H9 (cell line): ENCODE results near the gene INPP5A. TPM values are rescaled to one million over a fixed set of nuclear protein-coding genes. Genes with fewer than 3 reads are reported as not detected.

Source experiments
- DNase-seq: peaks from one replicate; pipeline ENCODE4 v3.0.0-alpha.2; 2017
- H2AFZ ChIP-seq: one replicate; pipeline ENCODE4 v1.6.1; 2013; ENCODE audit warnings: mild to moderate bottlenecking, low read length, control low read depth, moderate library complexity
- H2AK5ac ChIP-seq: 2 replicates; pipeline ENCODE4 v1.6.1; 2013; ENCODE audit warnings: low read length, control low read depth, mixed read lengths; ENCODE audit not compliant: insufficient read length
- H2BK120ac ChIP-seq: one replicate; pipeline ENCODE4 v1.6.1; 2013; ENCODE audit warnings: low read depth, mild to moderate bottlenecking, low read length, control low read depth, inconsistent platforms; ENCODE audit not compliant: poor library complexity, severe bottlenecking
- H2BK12ac ChIP-seq: 2 replicates; pipeline ENCODE4 v1.6.1; 2013; ENCODE audit warnings: low read length, control low read depth, mixed read lengths, low read depth; ENCODE audit not compliant: insufficient read length
- H2BK15ac ChIP-seq: 2 replicates; pipeline ENCODE4 v1.6.1; 2013; ENCODE audit warnings: low read depth, low read length, control low read depth
- H2BK20ac ChIP-seq: one replicate; pipeline ENCODE4 v1.6.1; 2013; ENCODE audit warnings: low read depth, mild to moderate bottlenecking, low read length, control low read depth, inconsistent platforms; ENCODE audit not compliant: poor library complexity, severe bottlenecking
- H2BK5ac ChIP-seq: 2 replicates; pipeline ENCODE4 v1.6.1; 2013; ENCODE audit warnings: low read length, control low read depth, mixed read lengths; ENCODE audit not compliant: insufficient read length
- H3K14ac ChIP-seq: 2 replicates; pipeline ENCODE4 v1.6.1; 2013; ENCODE audit warnings: low read length, control low read depth; ENCODE audit not compliant: insufficient read depth
- H3K18ac ChIP-seq: 2 replicates; pipeline ENCODE4 v1.6.1; 2013; ENCODE audit warnings: low read depth, mild to moderate bottlenecking, mixed read lengths, low read length, control low read depth; ENCODE audit not compliant: insufficient read length
- H3K23ac ChIP-seq: 2 replicates; pipeline ENCODE4 v1.6.1; 2013; ENCODE audit warnings: low read length, control low read depth, mixed read lengths, low read depth; ENCODE audit not compliant: insufficient read length
- H3K23me2 ChIP-seq: 2 replicates; pipeline ENCODE4 v1.6.1; 2013; ENCODE audit warnings: low read depth, mild to moderate bottlenecking, mixed read lengths, low read length, control low read depth; ENCODE audit not compliant: insufficient read length, poor library complexity, severe bottlenecking
- H3K27ac ChIP-seq: 2 replicates; pipeline ENCODE4 v1.5.1; 2013; ENCODE audit warnings: low read length, control low read depth, mixed read lengths, low read depth; ENCODE audit not compliant: insufficient read length
- H3K27me3 ChIP-seq: 2 replicates; pipeline ENCODE4 v1.6.1; 2013; ENCODE audit warnings: low read length, control low read depth, inconsistent platforms; ENCODE audit not compliant: insufficient read depth
- H3K4ac ChIP-seq: 2 replicates; pipeline ENCODE4 v1.6.1; 2013; ENCODE audit warnings: low read depth, mild to moderate bottlenecking, control low read depth, inconsistent platforms, low read length, moderate library complexity
- H3K4me1 ChIP-seq: 2 replicates; pipeline ENCODE4 v1.6.1; 2013; ENCODE audit warnings: low read length, control low read depth, inconsistent platforms; ENCODE audit not compliant: insufficient read depth
- H3K4me2 ChIP-seq: 2 replicates; pipeline ENCODE4 v1.6.1; 2013; ENCODE audit warnings: low read length, control low read depth, mixed read lengths; ENCODE audit not compliant: insufficient read length, insufficient read depth
- H3K56ac ChIP-seq: 2 replicates; pipeline ENCODE4 v1.6.1; 2013; ENCODE audit warnings: low read depth, mild to moderate bottlenecking, mixed read lengths, low read length, control low read depth; ENCODE audit not compliant: insufficient read length
- H3K79me1 ChIP-seq: 2 replicates; pipeline ENCODE4 v1.6.1; 2013; ENCODE audit warnings: low read depth, mild to moderate bottlenecking, moderate library complexity, low read length, control low read depth, inconsistent platforms; ENCODE audit not compliant: insufficient read depth, poor library complexity, severe bottlenecking
- H3K79me2 ChIP-seq: 2 replicates; pipeline ENCODE4 v1.6.1; 2013; ENCODE audit warnings: low read length, control low read depth, inconsistent platforms; ENCODE audit not compliant: insufficient read depth
- H3K9ac ChIP-seq: 2 replicates; pipeline ENCODE4 v1.6.1; 2013; ENCODE audit warnings: low read length, control low read depth, mixed read lengths; ENCODE audit not compliant: insufficient read length; ENCODE audit errors: extremely low read depth
- H3K9me3 ChIP-seq: one replicate; pipeline ENCODE4 v1.6.1; 2013; ENCODE audit warnings: low read depth, low read length, inconsistent platforms; ENCODE audit not compliant: control insufficient read depth
- H3T11ph ChIP-seq: one replicate; pipeline ENCODE4 v1.6.1; 2013; ENCODE audit warnings: mild to moderate bottlenecking, low read length, control low read depth, inconsistent platforms
- H4K20me1 ChIP-seq: one replicate; pipeline ENCODE4 v1.6.1; 2013; ENCODE audit not compliant: control insufficient read depth, insufficient read length, insufficient read depth
- H4K5ac ChIP-seq: 2 replicates; pipeline ENCODE4 v1.6.1; 2013; ENCODE audit warnings: low read depth, mild to moderate bottlenecking, mixed read lengths, low read length, control low read depth; ENCODE audit not compliant: insufficient read length
- H4K8ac ChIP-seq: replicated peaks from 2 replicates; pipeline ENCODE4 v1.6.1; 2013; ENCODE audit warnings: low read length, control low read depth, mixed read lengths, low read depth; ENCODE audit not compliant: insufficient read length
- H4K91ac ChIP-seq: 2 replicates; pipeline ENCODE4 v1.6.1; 2013; ENCODE audit warnings: low read depth, mild to moderate bottlenecking, moderate library complexity, mixed read lengths, low read length, control low read depth; ENCODE audit not compliant: insufficient read length
- H3K27ac Mint-ChIP-seq, 3 experiments: 2 replicates in 2 of 3; 3 replicates in 1 of 3; pipeline ENCODE4 v1.8.0; 2020 to 2021; ENCODE audit warnings: mixed read lengths in 3 of 3, mild to moderate bottlenecking in 1 of 3, moderate library complexity in 1 of 3
- H3K27me3 Mint-ChIP-seq: 2 replicates; pipeline ENCODE4 v1.8.0; 2021; ENCODE audit warnings: low read depth, mild to moderate bottlenecking, moderate library complexity, mixed read lengths
- H3K36me3 Mint-ChIP-seq, 3 experiments: 2 replicates in 2 of 3; 3 replicates in 1 of 3; pipeline ENCODE4 v1.8.0; 2020 to 2021; ENCODE audit warnings: low read depth in 3 of 3, mixed read lengths in 3 of 3; ENCODE audit not compliant: insufficient read depth in 1 of 3
- H3K4me1 Mint-ChIP-seq, 2 experiments: 2 replicates each; pipeline ENCODE4 v1.8.0; 2020; ENCODE audit warnings: mixed read lengths in 2 of 2
- H3K4me3 Mint-ChIP-seq, 2 experiments: 2 replicates in 1 of 2; 3 replicates in 1 of 2; pipeline ENCODE4 v1.8.0; 2020 to 2021; ENCODE audit warnings: mild to moderate bottlenecking in 2 of 2, mixed read lengths in 2 of 2, moderate library complexity in 1 of 2
- H3K9me3 Mint-ChIP-seq, 2 experiments: 2 replicates in 1 of 2; 3 replicates in 1 of 2; pipeline ENCODE4 v1.8.0; 2020; ENCODE audit warnings: mild to moderate bottlenecking in 2 of 2, mixed read lengths in 2 of 2, moderate library complexity in 1 of 2
- WGBS: extraction: QIAGEN DNeasy Blood & Tissue Kit; methylation state at CpG from one replicate; pipeline ENCODE4 v1.1.7; 2013; ENCODE audit warnings: missing lambda C conversion rate, low lambda C conversion rate, mixed read lengths; ENCODE audit not compliant: insufficient read length; ENCODE audit errors: extremely low coverage; 5-methylcytosine and 5-hydroxymethylcytosine counted together
- total RNA-seq: library from RNA; stranded (reverse); gene quantifications from 2 replicates; pipeline ENCODE4 v1.2.1, GENCODE V29; 2021
- TF ChIP-seq, protein P1 (sequence below): fragments of 200-600 bp; sonication (generic); conservative IDR thresholded peaks from 3 replicates; pipeline ENCODE4 v1.8.0; 2021; ENCODE audit warnings: antibody characterized with exemption, mild to moderate bottlenecking

The INPP5A gene
- total RNA-seq, 1 experiment from 2014 or later, result 17.7 TPM

DNA sequence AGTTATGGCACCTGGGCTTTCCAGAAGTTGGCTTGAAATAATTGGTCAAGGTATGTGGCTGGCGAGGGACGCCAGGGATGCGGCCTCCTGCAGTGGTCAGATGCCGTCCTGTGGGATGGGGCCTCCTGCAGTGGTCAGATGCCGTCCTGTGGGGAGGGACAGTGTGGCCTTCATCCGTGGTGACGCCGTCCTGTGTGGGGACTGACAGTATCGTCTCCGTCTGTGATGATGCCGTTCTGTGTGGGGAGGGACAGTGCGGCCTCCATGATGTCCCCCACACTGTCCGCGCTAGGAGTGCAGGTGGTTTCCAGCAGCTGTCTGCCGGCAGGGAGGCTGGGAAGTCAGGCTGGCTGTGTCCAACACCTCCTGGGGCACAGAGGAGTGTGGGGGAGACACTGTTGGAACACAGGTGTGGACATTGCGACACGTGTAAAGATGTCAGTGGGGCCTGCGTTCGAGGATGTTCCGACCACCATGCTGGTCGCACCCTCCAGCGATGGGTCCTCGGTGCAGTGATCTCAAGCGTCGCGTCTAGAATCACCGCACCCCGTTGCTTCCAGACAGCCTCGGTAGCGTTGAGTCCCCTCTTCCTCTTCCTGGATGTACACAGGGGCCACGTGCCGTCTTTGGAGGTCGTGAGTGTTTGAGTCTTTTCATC lies 52.6 kb downstream of the INPP5A start:
- Mint-ChIP-seq H3K27ac (no peak overlapping the region), H3K4me3 (no peak overlapping the region), H3K9me3 (no peaks in the 10 kb centered on the region; a peak in 1 of 5 replicates), H3K27me3 (peaks cover 7% of the 10 kb centered on the region; the same call in 1 of the 2 replicates), H3K36me3 (no peaks in the 10 kb centered on the region; a peak in 1 of 7 replicates), H3K4me1 (peaks cover 13 to 14% of the 10 kb centered on the region in 2 experiments)
- WGBS, result no CpG with 5 or more reads among the region's 33 CpGs
- Histone ChIP-seq H2BK20ac (no peak overlapping the region), H3K79me1 (no peaks in the 10 kb centered on the region), H4K20me1 (no peaks in the 10 kb centered on the region), H4K5ac (no peak overlapping the region), H3K27me3 (no peaks in the 10 kb centered on the region), H2BK5ac (no peak overlapping the region), H4K91ac (no peak overlapping the region), H3K4ac (no peak overlapping the region), H3K14ac (no peak overlapping the region), H3K18ac (no peak overlapping the region), H4K8ac (no peak overlapping the region), H3K4me2 (no peak overlapping the region), H3T11ph (no peak overlapping the region), H3K4me1 (no peaks in the 10 kb centered on the region), H3K9me3 (no peaks in the 10 kb centered on the region), H3K23ac (no peak overlapping the region), H3K56ac (no peak overlapping the region), H3K23me2 (no peaks in the 10 kb centered on the region), H2BK12ac (no peak overlapping the region), H2BK120ac (no peak overlapping the region), H3K79me2 (no peaks in the 10 kb centered on the region; the same call in 1 of the 2 replicates), H3K27ac (no peak overlapping the region), H2BK15ac (no peak overlapping the region), H3K9ac (no peak overlapping the region), H2AFZ (no peak overlapping the region), H2AK5ac (no peak overlapping the region)
- no peak for DNase-seq
- TF ChIP-seq, protein P1, sequence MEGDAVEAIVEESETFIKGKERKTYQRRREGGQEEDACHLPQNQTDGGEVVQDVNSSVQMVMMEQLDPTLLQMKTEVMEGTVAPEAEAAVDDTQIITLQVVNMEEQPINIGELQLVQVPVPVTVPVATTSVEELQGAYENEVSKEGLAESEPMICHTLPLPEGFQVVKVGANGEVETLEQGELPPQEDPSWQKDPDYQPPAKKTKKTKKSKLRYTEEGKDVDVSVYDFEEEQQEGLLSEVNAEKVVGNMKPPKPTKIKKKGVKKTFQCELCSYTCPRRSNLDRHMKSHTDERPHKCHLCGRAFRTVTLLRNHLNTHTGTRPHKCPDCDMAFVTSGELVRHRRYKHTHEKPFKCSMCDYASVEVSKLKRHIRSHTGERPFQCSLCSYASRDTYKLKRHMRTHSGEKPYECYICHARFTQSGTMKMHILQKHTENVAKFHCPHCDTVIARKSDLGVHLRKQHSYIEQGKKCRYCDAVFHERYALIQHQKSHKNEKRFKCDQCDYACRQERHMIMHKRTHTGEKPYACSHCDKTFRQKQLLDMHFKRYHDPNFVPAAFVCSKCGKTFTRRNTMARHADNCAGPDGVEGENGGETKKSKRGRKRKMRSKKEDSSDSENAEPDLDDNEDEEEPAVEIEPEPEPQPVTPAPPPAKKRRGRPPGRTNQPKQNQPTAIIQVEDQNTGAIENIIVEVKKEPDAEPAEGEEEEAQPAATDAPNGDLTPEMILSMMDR, result no peak
